ENCODE data around the gene CHST14.

CHST14 gene

GRCh38 chr15:40463279-40463678 is 7.5 kb upstream of the CHST14 start:
- DNase-seq, result no peak

- no peak for DNase-seq
Observed at GRCh38 chr15:40463886-40464545, 6.8 kb upstream of the CHST14 start.

GRCh38 chr15:40464595-40465185 is 6.1 kb upstream of the CHST14 start:
- no peak for DNase-seq

GRCh38 chr15:40465939-40466338 is 4.8 kb upstream of the CHST14 start:
- no peak for DNase-seq

- DNase-seq, result no peak
Observed at GRCh38 chr15:40466426-40467260, 4.1 kb upstream of the CHST14 start.

GRCh38 chr15:40467261-40467615 is 3.5 kb upstream of the CHST14 start:
- no peak for DNase-seq

GRCh38 chr15:40468898-40469331 is 1.9 kb upstream of the CHST14 start:
- DNase-seq, result no peak

- DNase-seq, result no peak
Observed at GRCh38 chr15:40469776-40470390, 901 bp upstream of the CHST14 start.

- peak; percentile 23 for DNase-seq
Observed at GRCh38 chr15:40471105-40471807, 472 bp downstream of the CHST14 start.

- DNase-seq, result peak; percentile 14
Observed at GRCh38 chr15:40471808-40472150, 995 bp downstream of the CHST14 start.

GRCh38 chr15:40472171-40472727 is 1.5 kb downstream of the CHST14 start:
- DNase-seq, result no peak

GRCh38 chr15:40474581-40474980 is 3.8 kb downstream of the CHST14 start:
- no peak for DNase-seq

- no peak for DNase-seq
Observed at GRCh38 chr15:40477642-40478327, 7.0 kb downstream of the CHST14 start.

GRCh38 chr15:40479024-40479423 is 8.2 kb downstream of the CHST14 start:
- no peak for DNase-seq

GRCh38 chr15:40481341-40482074 is 10.7 kb downstream of the CHST14 start:
- no peak for DNase-seq

- DNase-seq, result no peak
Observed at GRCh38 chr15:40483919-40484318, 13.1 kb downstream of the CHST14 start.

- DNase-seq, result no peak
Observed at GRCh38 chr15:40486066-40486770, 15.4 kb downstream of the CHST14 start.

GRCh38 chr15:40487816-40488682 is 17.3 kb downstream of the CHST14 start:
- DNase-seq, result no peak
